CD4-positive, alpha-beta T cell treated with Interferon gamma for 1 hour (primary cell): ENCODE results near the gene ZDHHC16.
"Not testable (repeated sequence)": the region's sequence is repeated elsewhere in the genome, so short reads cannot be mapped to it uniquely, and the experiment has no call there.

Source experiments
- DNase-seq: peaks from one replicate; pipeline ENCODE4 v3.0.0-alpha.2; 2020

ZDHHC16 gene

GRCh38 chr10:97445722-97446639 is at the start of gene ZDHHC16, which contains the start of gene EXOSC1:
TSS of gene ZDHHC16 (plus strand) at chr10:97446175. CDS start at chr10:97451676, 5,501 bp downstream.
TSS of gene EXOSC1 (minus strand) at chr10:97446006. CDS start at chr10:97445985, 21 bp downstream.
- DNase-seq, result peak; percentile 88

GRCh38 chr10:97399843-97400545 is 46.0 kb upstream of the ZDHHC16 start:
- peak; percentile 39 for DNase-seq

- DNase-seq, result peak; percentile 95
These were observed 45.1 kb upstream of the ZDHHC16 start, which contains the start of gene RRP12 for GRCh38 chr10:97400665-97401454. TSS of gene RRP12 (minus strand) at chr10:97401340. CDS start at chr10:97401231, 109 bp downstream.

- no peak for DNase-seq
These were observed 44.5 kb upstream of the ZDHHC16 start for GRCh38 chr10:97401455-97401919.

GRCh38 chr10:97404044-97404443 is 41.9 kb upstream of the ZDHHC16 start:
- DNase-seq, result no peak

- DNase-seq, result peak; percentile 48
These were observed 39.9 kb upstream of the ZDHHC16 start for GRCh38 chr10:97406064-97406463.

- DNase-seq, result not testable (repeated sequence)
These were observed 39.5 kb upstream of the ZDHHC16 start for GRCh38 chr10:97406483-97406882.

- peak; percentile 69 for DNase-seq
These were observed 38.6 kb upstream of the ZDHHC16 start for GRCh38 chr10:97407211-97407951.

- DNase-seq, result no peak
These were observed 38.1 kb upstream of the ZDHHC16 start for GRCh38 chr10:97407952-97408248.

GRCh38 chr10:97408496-97408992 is 37.4 kb upstream of the ZDHHC16 start:
- DNase-seq, result no peak

GRCh38 chr10:97411406-97411805 is 34.6 kb upstream of the ZDHHC16 start:
- no peak for DNase-seq

GRCh38 chr10:97412891-97413304 is 33.1 kb upstream of the ZDHHC16 start:
- no peak for DNase-seq

GRCh38 chr10:97416565-97416964 is 29.4 kb upstream of the ZDHHC16 start:
- DNase-seq, result no peak

GRCh38 chr10:97423757-97424098 is 22.2 kb upstream of the ZDHHC16 start:
- not testable (repeated sequence) for DNase-seq

- DNase-seq, result peak; percentile 97
These were observed 19.8 kb upstream of the ZDHHC16 start, which contains the start of gene PGAM1 for GRCh38 chr10:97425964-97426775. TSS of gene PGAM1 (plus strand) at chr10:97426191. CDS start at chr10:97426308, 117 bp downstream.

GRCh38 chr10:97426776-97427570 is 19.0 kb upstream of the ZDHHC16 start:
- no peak for DNase-seq

- DNase-seq, result no peak
These were observed 18.3 kb upstream of the ZDHHC16 start for GRCh38 chr10:97427571-97428179.

GRCh38 chr10:97428572-97428981 is 17.4 kb upstream of the ZDHHC16 start:
- no peak for DNase-seq

GRCh38 chr10:97434055-97434454 is 11.9 kb upstream of the ZDHHC16 start:
- no peak for DNase-seq

- no peak for DNase-seq
These were observed 11.4 kb upstream of the ZDHHC16 start for GRCh38 chr10:97434557-97434956.
